UCSD-AML1 (cell line): ENCODE measurements around the gene LOXL3.
A peak's percentile ranks its signal among the peaks of the same experiment; 100 is the strongest.

Source experiments
- DNase-seq: peaks from one replicate; lab custom pipeline; 2025; ENCODE audit not compliant: unreplicated experiment; lab: John Stamatoyannopoulos, UW

Gene LOXL3, protein sequence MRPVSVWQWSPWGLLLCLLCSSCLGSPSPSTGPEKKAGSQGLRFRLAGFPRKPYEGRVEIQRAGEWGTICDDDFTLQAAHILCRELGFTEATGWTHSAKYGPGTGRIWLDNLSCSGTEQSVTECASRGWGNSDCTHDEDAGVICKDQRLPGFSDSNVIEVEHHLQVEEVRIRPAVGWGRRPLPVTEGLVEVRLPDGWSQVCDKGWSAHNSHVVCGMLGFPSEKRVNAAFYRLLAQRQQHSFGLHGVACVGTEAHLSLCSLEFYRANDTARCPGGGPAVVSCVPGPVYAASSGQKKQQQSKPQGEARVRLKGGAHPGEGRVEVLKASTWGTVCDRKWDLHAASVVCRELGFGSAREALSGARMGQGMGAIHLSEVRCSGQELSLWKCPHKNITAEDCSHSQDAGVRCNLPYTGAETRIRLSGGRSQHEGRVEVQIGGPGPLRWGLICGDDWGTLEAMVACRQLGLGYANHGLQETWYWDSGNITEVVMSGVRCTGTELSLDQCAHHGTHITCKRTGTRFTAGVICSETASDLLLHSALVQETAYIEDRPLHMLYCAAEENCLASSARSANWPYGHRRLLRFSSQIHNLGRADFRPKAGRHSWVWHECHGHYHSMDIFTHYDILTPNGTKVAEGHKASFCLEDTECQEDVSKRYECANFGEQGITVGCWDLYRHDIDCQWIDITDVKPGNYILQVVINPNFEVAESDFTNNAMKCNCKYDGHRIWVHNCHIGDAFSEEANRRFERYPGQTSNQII

DNA sequence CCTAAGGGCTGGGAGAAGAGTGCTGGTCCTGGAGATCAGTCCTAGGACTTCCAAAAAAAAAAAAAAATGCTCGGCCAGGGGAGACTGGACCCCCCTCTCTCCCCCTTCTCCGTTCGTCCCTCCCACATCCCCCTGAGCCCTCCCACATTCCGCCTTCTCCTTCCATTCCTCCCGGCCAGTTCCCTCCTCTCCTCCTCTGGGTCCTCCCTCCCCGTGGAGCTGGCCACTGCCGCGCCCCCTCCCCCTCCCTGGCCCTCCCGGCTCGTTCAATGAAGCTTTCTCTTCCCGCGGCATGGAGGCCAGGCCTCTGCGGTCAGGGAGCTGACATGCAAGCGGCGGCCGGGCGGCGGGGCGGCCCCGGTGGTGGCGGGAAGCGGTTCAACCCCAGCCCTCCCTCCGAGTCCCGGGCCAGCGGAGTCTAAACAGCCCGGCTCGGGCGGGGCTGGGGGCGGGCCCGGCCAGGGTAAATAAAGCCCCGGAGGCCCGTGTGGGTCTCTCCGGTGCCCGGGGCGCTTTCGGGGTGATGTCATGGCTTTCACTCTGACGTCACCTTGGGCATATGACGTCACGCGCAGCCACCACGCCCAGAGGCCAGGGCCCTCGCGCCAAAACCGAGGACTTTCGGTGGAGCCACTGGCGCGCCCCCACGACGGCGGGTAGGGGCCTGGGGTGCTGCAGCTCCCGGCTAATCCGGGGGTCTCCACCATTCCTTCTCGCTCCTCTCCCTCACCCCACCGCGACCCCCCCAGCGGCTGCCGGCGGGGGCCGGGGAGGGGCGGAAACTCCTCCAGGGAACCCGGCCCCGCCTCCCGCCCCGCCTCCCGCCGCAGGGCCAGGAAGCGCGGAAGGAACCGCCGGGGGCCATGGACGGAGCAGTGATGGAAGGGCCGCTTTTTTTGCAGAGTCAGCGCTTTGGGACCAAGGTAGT is at the start of gene LOXL3, which contains the start of gene DOK1:
Gene LOXL3 (minus strand): TSS at position 51 of the 928 bp plus-strand sequence. CDS start 1,308 bp downstream, outside the sequence.
Gene DOK1 (plus strand): TSS at position 829 of the 928 bp plus-strand sequence. CDS start 35 bp downstream, at position 864.
- DNase-seq = peak; percentile 91

DNA sequence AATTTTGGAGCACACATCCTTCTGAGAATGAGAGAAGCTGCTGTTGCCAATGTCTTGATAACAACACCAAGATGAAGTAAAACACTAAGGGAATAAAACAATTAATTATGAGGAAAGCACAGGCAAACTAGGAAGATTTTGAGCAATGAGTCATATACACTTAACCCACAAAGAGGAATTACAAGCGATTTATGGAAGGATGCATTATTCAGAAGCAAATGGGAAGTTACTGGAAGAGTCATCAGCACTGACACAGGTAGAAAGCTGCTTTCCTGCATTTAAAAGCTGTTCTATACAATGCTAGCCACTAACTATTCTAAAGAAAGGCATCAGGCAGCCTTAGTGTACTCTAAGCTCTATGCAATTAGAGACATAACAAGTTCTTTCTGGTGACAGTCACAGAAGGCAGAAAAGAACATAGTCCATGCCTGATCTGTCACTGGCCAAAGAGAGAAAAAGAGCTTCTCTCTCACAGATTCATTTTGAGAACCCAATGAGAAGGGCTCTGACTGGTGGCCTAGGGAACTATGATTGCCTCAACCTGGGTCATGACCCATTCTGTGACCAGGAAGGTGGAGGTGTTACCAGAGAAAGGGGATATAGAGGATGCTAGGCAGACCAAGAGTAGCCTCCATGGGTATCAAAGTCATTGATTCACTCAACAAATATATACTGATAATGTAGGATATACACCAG is 49.0 kb upstream of the LOXL3 start:
- DNase-seq = no peak

DNA sequence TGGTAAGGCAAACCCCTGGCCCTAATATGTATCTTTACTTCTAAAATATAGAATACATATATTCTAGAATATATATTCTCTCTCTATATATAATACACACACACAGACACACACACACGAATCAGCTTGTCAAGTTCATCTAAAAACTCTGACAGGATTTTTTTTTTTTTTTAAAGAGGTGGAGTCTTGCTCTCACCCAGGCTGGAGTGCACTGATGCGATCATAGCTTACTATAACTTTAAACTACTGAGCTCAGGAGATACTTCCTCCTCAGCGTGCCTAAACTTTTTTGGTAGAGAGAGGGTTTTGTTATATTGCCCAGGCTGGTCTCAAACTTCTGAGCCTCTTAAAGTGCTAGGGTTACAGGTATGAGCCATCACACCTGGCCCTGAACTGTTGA is 45.9 kb upstream of the LOXL3 start:
- no peak for DNase-seq

DNA sequence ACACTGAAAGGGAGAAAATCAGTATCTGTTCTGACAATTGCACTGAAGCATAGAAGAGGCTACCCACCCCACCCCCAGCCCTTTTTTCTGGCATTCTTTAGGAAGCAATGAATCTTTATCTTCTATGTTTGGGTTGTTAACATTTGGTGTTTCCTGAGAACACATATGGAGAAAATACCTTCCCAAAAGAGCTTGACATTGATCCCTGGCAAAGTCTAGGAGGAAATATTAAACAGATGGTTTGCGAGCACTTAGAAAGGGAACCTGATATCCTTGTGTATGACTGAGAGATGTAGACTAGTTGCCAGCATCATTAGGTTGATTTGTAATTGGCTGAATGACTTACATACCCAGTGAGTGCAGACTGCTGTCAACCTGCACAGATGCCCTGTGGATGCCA is 43.7 kb upstream of the LOXL3 start:
- DNase-seq = no peak

- no peak for DNase-seq
Observed at GRCh38 chr2:74596584-74596983, 42.8 kb upstream of the LOXL3 start.

DNA sequence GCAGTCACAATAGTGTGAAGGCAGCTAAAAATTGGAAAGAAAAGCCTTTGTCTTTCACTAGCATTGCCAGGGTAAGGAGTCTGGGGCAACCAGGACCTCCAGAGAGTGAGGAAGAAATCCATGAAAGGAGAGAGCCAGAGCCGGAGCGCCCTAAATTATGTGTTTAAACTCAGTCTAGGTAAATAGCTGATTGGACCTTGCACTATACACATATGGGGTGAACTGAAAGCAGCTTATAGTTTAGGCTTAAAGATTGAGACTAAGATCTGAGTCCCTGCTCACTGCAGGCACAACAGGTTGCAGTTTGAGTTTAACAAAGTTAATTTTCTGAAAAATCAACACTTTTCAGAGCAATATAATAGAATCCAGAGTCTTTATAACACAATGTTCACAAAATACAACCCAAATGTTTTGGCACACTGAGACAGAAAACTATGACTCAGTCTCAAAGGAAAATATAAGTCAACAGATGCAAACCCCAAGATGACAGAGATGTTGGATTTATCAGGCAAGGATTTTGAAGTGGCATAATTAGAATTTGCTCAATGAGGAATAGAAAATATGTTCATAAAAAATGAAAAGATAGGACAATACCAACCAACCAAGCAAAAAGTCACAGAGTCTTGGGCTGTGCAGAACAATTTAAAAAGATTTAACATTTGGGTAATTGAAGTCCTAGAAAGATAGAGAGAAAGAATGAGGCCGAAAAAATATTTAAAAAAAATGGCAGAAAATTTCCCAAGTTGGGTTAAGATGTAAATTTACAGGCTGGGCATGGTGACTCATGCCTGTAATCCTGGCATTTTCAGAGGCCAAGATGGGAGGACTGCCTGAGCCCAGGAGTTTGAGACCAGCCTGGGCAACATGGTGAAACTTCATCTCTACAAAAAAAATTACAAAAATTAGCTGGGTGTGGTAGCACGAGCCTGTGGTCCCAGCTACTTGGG is 40.4 kb upstream of the LOXL3 start:
- DNase-seq = no peak

GRCh38 chr2:74588664-74589063 is 34.9 kb upstream of the LOXL3 start:
- no peak for DNase-seq

DNA sequence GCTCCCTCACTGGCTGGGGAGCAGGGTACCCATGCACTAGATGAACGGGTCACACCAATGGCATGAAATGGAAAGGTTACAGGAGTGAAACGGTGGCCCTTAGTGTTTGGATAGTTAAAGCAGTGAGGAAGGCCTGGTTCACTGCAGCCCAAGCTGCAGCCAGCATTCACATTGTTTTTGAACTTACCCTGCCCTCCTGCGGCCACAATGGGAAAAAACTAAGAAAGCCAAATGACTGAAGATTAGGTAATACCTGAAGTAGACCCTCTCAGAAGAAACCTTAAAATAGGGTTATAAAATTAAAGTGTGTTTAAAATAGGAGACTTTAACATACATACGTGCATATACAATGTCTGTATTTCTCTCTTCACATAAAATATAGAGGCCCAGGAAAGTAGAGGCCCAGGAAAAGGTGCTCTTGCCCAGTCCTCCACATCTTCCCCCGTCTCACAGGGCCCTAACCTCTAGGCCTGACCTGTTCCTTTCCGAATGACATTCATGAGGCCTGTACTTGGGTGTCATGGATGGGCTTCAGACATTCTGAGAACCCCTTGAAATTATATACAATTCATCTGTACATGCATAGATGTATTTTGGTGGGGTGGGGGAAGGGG is 34.0 kb upstream of the LOXL3 start:
- DNase-seq = peak; percentile 67

DNA sequence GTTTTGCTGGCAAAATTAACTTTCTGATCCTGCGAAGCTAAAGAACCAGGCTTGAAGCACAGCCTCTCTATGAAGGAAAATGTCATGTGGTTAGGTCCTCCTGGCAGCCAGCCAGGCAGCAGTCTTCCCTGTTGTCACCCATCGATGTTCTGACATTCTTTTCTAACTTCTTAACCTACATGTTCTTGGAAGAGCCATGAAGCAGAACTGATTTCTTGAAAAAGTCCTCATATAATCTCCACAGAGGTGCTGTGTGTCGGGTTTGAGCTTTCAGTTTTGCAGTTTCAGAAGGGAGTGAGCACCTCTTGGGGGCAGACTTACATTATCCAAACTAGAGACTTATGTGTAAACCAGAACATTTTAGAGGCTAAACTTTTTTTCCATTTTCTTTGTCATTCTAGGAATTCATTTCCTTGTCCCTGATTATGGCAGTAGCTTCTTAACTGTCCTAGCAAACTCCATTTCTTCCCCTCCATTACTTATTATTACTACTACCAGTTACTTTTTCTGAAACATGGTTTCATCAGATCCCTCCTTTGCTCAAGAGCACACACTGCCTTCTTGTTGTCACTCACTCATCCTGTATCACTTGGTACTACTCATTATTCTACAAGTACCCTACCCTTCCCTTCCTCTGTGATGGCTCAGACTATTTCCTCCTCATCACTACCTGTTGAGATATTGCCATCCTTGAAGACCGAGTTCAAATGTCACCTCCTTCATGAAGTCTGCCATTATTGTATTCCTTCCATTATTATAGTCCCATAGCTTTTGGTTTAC is 31.9 kb upstream of the LOXL3 start:
- DNase-seq = peak; percentile 34

DNA sequence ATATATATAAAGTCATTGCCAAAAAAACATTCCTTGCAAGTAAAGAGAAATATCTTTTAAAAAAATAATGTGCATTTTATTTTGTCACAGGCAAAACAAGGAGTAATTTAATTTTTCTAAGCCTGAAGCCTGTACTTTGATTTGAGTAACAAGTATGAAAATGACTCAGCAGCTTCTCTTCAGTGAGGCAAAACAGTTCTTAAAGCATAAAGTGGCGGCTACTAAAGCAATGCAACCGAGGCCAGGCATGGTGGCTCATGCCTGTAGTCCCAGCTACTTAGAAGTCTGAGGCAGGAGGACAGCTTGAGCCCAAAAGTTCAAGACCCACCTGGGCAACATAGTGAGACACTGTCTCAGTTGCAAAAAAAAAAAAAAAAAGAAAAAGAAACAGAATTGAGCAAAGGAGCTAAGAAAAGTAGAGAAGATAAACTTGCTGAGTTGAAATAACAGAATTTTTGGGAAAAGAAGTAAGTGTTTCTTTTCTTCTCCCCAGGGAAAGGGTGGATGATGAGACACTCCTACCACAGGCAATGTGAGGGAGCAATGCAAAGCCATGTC is 30.4 kb upstream of the LOXL3 start:
- DNase-seq = no peak

DNA sequence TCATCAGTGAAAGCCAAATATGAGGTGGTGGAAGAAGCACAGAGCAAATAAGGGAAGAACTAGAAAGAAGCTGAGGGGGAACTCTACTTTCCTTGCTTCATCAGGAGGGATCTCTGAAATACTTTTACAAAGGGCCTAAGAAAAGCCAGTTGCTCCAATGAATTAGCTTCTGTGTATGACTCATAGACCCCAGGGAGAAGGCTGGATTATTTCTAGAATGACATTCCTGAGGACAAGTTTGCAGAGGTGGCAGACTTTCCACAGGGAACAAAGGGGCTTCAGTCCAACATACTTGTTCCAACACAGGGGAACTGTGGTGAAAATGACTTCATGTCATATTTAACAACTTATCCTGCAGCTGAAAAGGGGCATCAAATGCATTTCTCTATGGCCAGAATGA is 29.8 kb upstream of the LOXL3 start:
- no peak for DNase-seq

DNA sequence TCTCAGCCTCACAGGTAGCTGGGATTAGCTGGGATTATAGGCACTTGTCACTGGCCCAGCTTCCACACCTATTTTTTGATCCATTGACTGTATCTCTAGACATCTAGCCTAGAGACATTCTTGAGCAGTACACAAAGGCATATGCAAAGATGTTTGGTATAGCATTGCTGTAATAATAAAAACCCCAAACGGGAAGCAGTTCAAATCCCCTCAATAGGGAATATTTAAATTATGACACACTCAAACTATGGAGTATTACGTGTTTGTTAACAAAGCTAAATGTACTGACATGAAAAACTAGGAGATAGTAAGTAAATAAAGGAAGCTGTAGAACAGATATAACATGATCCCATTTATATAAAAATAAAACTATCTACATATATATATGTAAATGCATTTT is 28.4 kb upstream of the LOXL3 start:
- no peak for DNase-seq

DNA sequence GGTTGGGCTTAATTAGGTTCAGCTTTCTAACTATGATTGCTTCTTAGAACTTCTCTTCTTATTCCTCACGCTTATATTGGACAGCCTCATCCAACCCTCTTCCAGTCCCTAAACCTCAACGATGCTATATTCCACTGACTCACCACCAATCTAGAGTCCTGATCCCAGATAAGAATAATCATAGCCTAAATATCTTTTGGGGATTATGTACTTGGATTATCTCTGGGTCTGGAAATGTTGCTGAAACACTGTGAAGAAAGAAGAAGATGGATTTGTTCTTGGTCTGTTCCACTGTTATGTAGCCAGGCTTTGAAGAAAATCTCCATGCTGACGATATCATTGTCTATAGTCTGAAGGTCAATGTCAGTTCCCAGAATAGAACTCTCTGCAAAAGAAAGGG is 27.7 kb upstream of the LOXL3 start:
- DNase-seq = no peak

- DNase-seq = no peak
Observed at GRCh38 chr2:74578408-74578807, 24.7 kb upstream of the LOXL3 start.

- DNase-seq = no peak
Observed at GRCh38 chr2:74577448-74577847, 23.7 kb upstream of the LOXL3 start.

DNA sequence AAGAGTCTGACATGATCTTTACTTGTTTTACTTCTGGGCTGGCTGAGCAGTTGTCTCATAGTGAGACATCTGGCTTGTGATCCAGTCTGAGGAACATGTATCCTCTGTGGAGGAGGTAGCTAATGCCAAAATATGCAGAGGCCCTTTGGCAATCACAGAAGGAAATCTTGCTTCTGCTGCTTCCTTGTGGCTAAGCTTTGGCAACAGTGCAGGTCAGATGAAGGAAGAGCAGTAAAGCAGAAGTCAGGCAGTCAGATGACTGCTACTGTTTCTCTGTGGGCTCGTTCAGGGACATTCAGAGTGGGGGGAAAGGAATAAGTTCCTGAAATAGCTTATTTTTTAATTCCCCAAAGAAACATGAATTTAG is 23.1 kb upstream of the LOXL3 start:
- DNase-seq = no peak

DNA sequence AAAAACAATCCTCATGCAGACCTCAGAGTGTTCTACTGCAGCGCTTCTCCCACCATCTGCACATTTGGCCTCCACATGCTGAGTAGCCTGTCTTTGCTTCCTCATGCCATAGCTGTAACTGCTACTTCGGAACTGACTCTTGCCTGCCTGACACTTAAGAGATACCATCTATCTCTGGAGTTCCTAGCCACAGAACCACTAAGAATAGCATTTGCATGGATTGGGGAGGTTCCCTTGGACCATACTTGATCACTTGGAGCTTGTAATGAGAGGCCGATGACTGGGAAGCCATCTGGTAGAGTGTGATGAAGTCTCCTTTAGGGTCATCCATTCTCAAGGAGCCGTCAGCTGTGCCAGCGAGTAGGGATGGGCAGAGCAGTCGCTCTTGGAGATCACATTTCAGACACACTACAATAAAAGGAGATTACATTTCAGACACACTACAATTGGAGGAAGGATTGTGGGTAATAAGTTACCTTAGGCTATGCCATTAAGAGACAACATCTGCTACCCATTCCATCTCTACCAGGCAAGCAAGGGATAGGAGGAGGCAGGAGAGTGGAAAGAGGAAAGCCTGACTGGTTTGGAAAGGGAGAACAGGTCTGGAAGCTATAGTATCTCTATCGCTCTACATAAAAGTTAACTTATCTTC is 22.6 kb upstream of the LOXL3 start:
- no peak for DNase-seq

DNA sequence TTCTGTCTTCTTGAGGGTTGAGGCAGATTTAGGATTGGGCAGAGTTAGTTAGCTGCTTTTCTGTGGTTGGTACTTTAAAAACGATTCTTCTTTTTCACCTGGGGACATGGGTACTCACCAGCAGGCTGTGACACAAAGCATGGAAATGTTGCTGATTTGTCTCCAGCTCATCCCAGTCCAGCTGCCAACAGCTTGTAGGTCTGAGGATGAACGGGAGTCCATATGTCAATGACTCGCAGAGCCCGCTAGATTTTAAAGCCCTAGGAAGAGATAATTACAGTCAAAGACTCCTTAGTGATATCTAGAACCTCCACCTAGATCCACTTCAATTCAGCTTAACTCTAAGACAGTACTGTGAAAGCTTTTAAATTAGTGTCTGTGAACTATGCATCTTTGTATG is 21.6 kb upstream of the LOXL3 start:
- DNase-seq = no peak
